KMS-11 (cell line): ENCODE measurements around the gene ESPN.

Source experiments
- H2AFZ ChIP-seq: fragments of 200-600 bp; sonication (generic); 2 replicates; pipeline ENCODE4 v1.6.1; 2016; ENCODE audit warnings: antibody characterized with exemption, mixed run types, low read depth
- H3K27ac ChIP-seq: fragments of 200-600 bp; sonication (generic); 2 replicates; pipeline ENCODE4 v1.6.1; 2016; ENCODE audit warnings: mild to moderate bottlenecking, mixed run types
- H3K27me3 ChIP-seq: fragments of 200-600 bp; sonication (generic); 2 replicates; pipeline ENCODE4 v1.6.1; 2017; ENCODE audit warnings: mild to moderate bottlenecking, low read depth, mixed run types, moderate library complexity; ENCODE audit not compliant: insufficient read depth
- H3K36me3 ChIP-seq: fragments of 200-600 bp; sonication (generic); 2 replicates; pipeline ENCODE4 v1.6.1; 2017; ENCODE audit warnings: mild to moderate bottlenecking, mixed run types; ENCODE audit not compliant: insufficient read depth
- H3K4me1 ChIP-seq: fragments of 200-600 bp; sonication (generic); 2 replicates; pipeline ENCODE4 v1.6.1; 2016; ENCODE audit warnings: mild to moderate bottlenecking, low read depth, mixed run types; ENCODE audit not compliant: poor library complexity, severe bottlenecking
- H3K4me2 ChIP-seq: fragments of 200-600 bp; sonication (generic); 2 replicates; pipeline ENCODE4 v1.7.0; 2016; ENCODE audit warnings: mild to moderate bottlenecking, mixed run types
- H3K4me3 ChIP-seq: fragments of 200-600 bp; sonication (generic); IDR thresholded peaks from 2 replicates; pipeline ENCODE4 v1.6.1; 2017; ENCODE audit warnings: low read depth, low read length, mixed read lengths; ENCODE audit not compliant: insufficient read depth
- H3K79me2 ChIP-seq: fragments of 200-600 bp; sonication (generic); 2 replicates; pipeline ENCODE4 v1.6.1; 2016; ENCODE audit warnings: low read depth, mixed run types; ENCODE audit not compliant: insufficient read depth
- H3K9ac ChIP-seq: fragments of 200-600 bp; sonication (generic); 2 replicates; pipeline ENCODE4 v1.6.1; 2016; ENCODE audit warnings: mild to moderate bottlenecking, mixed run types
- H4K20me1 ChIP-seq: fragments of 200-600 bp; sonication (generic); 2 replicates; pipeline ENCODE4 v1.6.1; 2016; ENCODE audit warnings: mild to moderate bottlenecking, mixed run types; ENCODE audit not compliant: insufficient read depth
- TF ChIP-seq, protein P1 (sequence below): fragments of 200-600 bp; sonication (generic); conservative IDR thresholded peaks from 2 replicates; pipeline ENCODE4 v1.6.1; 2017; ENCODE audit warnings: low read depth, mild to moderate bottlenecking, antibody characterized with exemption, low read length, moderate library complexity, mixed read lengths

Gene ESPN

DNA sequence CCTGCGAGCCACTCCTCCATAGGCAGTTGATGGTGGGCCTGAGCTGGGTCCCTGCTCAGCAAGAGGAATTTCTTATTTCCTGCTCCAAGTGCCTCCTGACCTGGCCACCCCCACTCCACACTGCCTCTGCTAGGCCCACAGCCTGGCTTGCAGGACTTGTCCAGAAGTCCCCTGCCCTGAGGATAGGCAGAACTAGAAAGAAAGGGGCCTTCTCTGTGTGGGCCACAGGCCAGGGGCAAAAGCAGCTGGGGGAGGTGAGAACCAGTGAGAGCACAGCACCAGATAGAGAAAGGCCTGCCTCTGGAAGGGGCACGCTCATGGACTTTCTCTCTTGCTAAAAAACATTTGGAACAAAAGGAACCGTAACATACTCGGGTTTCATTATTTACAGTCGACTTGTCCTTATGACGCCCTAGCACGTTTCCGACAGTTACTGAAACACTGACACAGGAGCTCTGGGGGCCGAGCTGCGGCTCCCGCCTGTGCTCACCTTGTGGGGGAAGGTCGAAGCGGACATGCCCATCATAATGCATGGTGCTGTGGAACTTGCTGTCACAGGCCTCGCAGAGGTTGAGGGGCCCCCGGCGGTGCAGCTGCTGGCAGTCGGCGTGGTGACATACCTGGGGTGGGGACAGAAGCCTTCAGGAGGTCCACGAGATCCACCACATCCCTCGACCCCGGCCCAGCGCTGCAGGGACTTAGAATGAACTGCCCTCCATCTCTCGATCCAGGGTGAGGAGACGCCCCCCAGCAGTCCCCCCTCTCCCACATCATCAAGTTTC lies 52.7 kb downstream of the ESPN start:
- no peak overlapping the region for H3K9ac ChIP-seq
- H4K20me1 ChIP-seq = no peaks in the 10 kb centered on the region
- H3K36me3 ChIP-seq = no peaks in the 10 kb centered on the region
- no peaks in the 10 kb centered on the region for H3K79me2 ChIP-seq
- no peak overlapping the region for H3K27ac ChIP-seq
- H3K4me2 ChIP-seq = no peak overlapping the region
- no peak overlapping the region for H3K4me3 ChIP-seq
- peaks cover 6% of the 10 kb centered on the region for H3K4me1 ChIP-seq
- TF ChIP-seq, protein P1, sequence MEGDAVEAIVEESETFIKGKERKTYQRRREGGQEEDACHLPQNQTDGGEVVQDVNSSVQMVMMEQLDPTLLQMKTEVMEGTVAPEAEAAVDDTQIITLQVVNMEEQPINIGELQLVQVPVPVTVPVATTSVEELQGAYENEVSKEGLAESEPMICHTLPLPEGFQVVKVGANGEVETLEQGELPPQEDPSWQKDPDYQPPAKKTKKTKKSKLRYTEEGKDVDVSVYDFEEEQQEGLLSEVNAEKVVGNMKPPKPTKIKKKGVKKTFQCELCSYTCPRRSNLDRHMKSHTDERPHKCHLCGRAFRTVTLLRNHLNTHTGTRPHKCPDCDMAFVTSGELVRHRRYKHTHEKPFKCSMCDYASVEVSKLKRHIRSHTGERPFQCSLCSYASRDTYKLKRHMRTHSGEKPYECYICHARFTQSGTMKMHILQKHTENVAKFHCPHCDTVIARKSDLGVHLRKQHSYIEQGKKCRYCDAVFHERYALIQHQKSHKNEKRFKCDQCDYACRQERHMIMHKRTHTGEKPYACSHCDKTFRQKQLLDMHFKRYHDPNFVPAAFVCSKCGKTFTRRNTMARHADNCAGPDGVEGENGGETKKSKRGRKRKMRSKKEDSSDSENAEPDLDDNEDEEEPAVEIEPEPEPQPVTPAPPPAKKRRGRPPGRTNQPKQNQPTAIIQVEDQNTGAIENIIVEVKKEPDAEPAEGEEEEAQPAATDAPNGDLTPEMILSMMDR = no peak
- no peak overlapping the region for H2AFZ ChIP-seq
- peaks cover 35% of the 10 kb centered on the region; the same call in 1 of the 2 replicates for H3K27me3 ChIP-seq

- TF ChIP-seq, protein P1 = no peak
- H3K36me3 ChIP-seq = no peaks in the 10 kb centered on the region
- no peak overlapping the region for H2AFZ ChIP-seq
- H3K27me3 ChIP-seq = peaks cover 68% of the 10 kb centered on the region
- H3K27ac ChIP-seq = no peak overlapping the region
- H3K4me2 ChIP-seq = no peak overlapping the region
- peaks cover 11% of the 10 kb centered on the region for H3K4me1 ChIP-seq
- H3K79me2 ChIP-seq = no peaks in the 10 kb centered on the region
- H3K9ac ChIP-seq = no peak overlapping the region
- no peaks in the 10 kb centered on the region for H4K20me1 ChIP-seq
- no peak overlapping the region for H3K4me3 ChIP-seq
Observed at GRCh38 chr1:6481820-6482219, 57.2 kb downstream of the ESPN start.

GRCh38 chr1:6483017-6483760 lies 58.6 kb downstream of the ESPN start:
- H2AFZ ChIP-seq = no peak overlapping the region
- H3K27me3 ChIP-seq = peaks cover 60% of the 10 kb centered on the region
- no peaks in the 10 kb centered on the region for H3K79me2 ChIP-seq
- H3K4me3 ChIP-seq = no peak overlapping the region
- H3K36me3 ChIP-seq = no peaks in the 10 kb centered on the region
- no peak overlapping the region for H3K9ac ChIP-seq
- H4K20me1 ChIP-seq = no peaks in the 10 kb centered on the region
- H3K4me1 ChIP-seq = peaks cover 11% of the 10 kb centered on the region
- TF ChIP-seq, protein P1 = no peak
- H3K4me2 ChIP-seq = no peak overlapping the region
- H3K27ac ChIP-seq = no peak overlapping the region

GRCh38 chr1:6483761-6484117 lies 59.2 kb downstream of the ESPN start:
- H3K27me3 ChIP-seq = peaks cover 54% of the 10 kb centered on the region
- no peaks in the 10 kb centered on the region for H3K79me2 ChIP-seq
- H3K4me1 ChIP-seq = peaks cover 11% of the 10 kb centered on the region
- no peaks in the 10 kb centered on the region for H4K20me1 ChIP-seq
- TF ChIP-seq, protein P1 = no peak
- H3K27ac ChIP-seq = no peak overlapping the region
- H3K36me3 ChIP-seq = no peaks in the 10 kb centered on the region
- H3K9ac ChIP-seq = no peak overlapping the region
- no peak overlapping the region for H2AFZ ChIP-seq
- no peak overlapping the region for H3K4me2 ChIP-seq
- no peak overlapping the region for H3K4me3 ChIP-seq
